ENCODE data around the gene EDC4. TPM values are rescaled to one million over a fixed set of nuclear protein-coding genes. Genes with fewer than 3 reads are reported as not detected.

The EDC4 gene
- total RNA-seq, 1 donor from 2014 or later, result 64.8 TPM

DNA sequence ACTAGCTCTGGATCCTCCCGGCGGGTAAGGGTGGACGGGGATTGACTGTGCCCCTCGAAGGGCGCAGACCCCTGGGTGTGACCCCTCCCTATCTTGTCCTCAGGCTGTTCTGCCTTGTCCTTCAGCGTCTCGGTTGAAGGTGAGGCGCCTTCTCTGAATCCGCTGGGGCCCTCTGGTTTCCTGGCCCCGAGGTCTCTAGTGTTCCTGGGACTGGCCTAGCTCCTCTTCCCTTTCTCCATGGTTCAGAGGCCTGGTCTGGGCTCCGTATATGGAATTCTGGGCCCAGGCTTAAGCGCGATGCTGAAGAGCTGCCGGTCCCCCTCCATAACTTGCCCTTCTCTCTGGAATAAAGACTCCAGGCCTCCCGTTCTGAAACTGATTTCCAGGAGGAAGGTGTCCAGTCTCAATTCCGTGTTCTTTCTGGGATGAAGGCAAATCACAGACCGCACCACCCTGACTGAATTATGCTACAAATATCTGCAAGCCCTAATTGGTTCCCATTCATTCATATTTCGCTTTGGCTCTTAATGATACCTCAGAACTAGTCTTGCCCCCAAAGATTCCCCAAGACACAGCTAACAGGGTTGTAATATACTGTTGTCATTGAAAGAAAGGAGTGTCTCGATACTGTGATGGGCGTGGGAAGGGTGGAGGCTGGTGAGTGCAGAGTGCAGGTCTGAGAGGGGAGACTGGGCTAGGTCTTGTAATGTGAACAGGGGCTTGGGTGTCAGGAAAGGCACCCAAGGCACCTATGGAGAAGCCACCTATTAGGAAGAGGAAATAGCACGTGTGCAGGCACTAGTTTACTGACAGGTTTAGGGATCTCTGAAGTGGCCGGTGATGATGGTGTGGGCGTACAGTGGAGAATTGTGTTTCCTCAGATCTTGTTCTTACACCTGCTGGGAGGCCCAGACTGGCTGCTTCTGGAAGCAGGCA is 851 bp downstream of the EDC4 start:
- peak overlapping the region; percentile 73 for H2AFZ ChIP-seq (ENCODE audit: low read depth, low read length)
- Mint-ChIP-seq H3K4me3 (ENCODE audit: unreplicated experiment) (peak overlapping the region; percentile 97), H3K27me3 (ENCODE audit: low read depth, unreplicated experiment) (no peaks in the 10 kb centered on the region), H3K9me3 (ENCODE audit: unreplicated experiment) (no peaks in the 10 kb centered on the region), H3K27ac (ENCODE audit: unreplicated experiment) (peak overlapping the region; percentile 55), H3K36me3 (ENCODE audit: low read depth, unreplicated experiment) (peaks cover 14% of the 10 kb centered on the region), H3K4me1 (ENCODE audit: low read depth, unreplicated experiment) (peaks cover 16% of the 10 kb centered on the region)
- no peak for DNase-seq (ENCODE audit: low read depth)
- H3K27me3 ChIP-seq (ENCODE audit: insufficient read depth, low read length), result no peaks in the 10 kb centered on the region
- H3K4me3 ChIP-seq (ENCODE audit: insufficient read depth, low read depth, low read length), result peak overlapping the region; percentile 78
- no peak for TF ChIP-seq CTCF (IDR thresholded peaks at IDR 0.05; ENCODE audit: insufficient read depth, low read depth, low read length)
- no peak for TF ChIP-seq EZH2 (IDR thresholded peaks at IDR 0.05; ENCODE audit: insufficient read depth, low read length)
- H3K36me3 ChIP-seq (ENCODE audit: insufficient read depth, low read length), result peaks cover 34% of the 10 kb centered on the region
- FAIRE-seq, result no peak
- peaks cover 51% of the 10 kb centered on the region for H3K79me2 ChIP-seq (ENCODE audit: insufficient read depth, low read length)
- H3K9ac ChIP-seq (ENCODE audit: low read length), result peak overlapping the region; percentile 97
- H4K20me1 ChIP-seq (ENCODE audit: insufficient read depth, low read length), result peaks cover 73% of the 10 kb centered on the region
- peak overlapping the region; percentile 97 for H3K4me2 ChIP-seq (ENCODE audit: low read length)
- peaks cover 13% of the 10 kb centered on the region for H3K4me1 ChIP-seq (ENCODE audit: insufficient read depth, low read length)
- H3K27ac ChIP-seq (ENCODE audit: low read depth, low read length), result peak overlapping the region; percentile 68
- no peaks in the 10 kb centered on the region for H3K9me3 ChIP-seq (ENCODE audit: insufficient read depth, low read depth, low read length)

GRCh38 chr16:67874372-67874771 is 1.5 kb downstream of the EDC4 start:
- Histone ChIP-seq H2AFZ (ENCODE audit: low read depth, low read length) (no peak overlapping the region), H3K9ac (ENCODE audit: low read length) (peak overlapping the region; percentile 97), H3K27ac (ENCODE audit: low read depth, low read length) (no peak overlapping the region), H3K79me2 (ENCODE audit: insufficient read depth, low read length) (peaks cover 51% of the 10 kb centered on the region), H4K20me1 (ENCODE audit: insufficient read depth, low read length) (peaks cover 68% of the 10 kb centered on the region), H3K4me3 (ENCODE audit: insufficient read depth, low read depth, low read length) (peak overlapping the region; percentile 78), H3K27me3 (ENCODE audit: insufficient read depth, low read length) (no peaks in the 10 kb centered on the region), H3K4me2 (ENCODE audit: low read length) (peak overlapping the region; percentile 97), H3K9me3 (ENCODE audit: insufficient read depth, low read depth, low read length) (no peaks in the 10 kb centered on the region), H3K4me1 (ENCODE audit: insufficient read depth, low read length) (peaks cover 13% of the 10 kb centered on the region), H3K36me3 (ENCODE audit: insufficient read depth, low read length) (peaks cover 37% of the 10 kb centered on the region)
- Mint-ChIP-seq H3K27ac (ENCODE audit: unreplicated experiment) (peak overlapping the region; percentile 55), H3K36me3 (ENCODE audit: low read depth, unreplicated experiment) (peaks cover 16% of the 10 kb centered on the region), H3K4me1 (ENCODE audit: low read depth, unreplicated experiment) (peaks cover 16% of the 10 kb centered on the region), H3K27me3 (ENCODE audit: low read depth, unreplicated experiment) (no peaks in the 10 kb centered on the region), H3K9me3 (ENCODE audit: unreplicated experiment) (no peaks in the 10 kb centered on the region), H3K4me3 (ENCODE audit: unreplicated experiment) (peak overlapping the region; percentile 97)
- no peak for FAIRE-seq
- DNase-seq (ENCODE audit: low read depth), result no peak
- TF ChIP-seq CTCF (IDR thresholded peaks at IDR 0.05; ENCODE audit: insufficient read depth, low read depth, low read length), result no peak
- no peak for TF ChIP-seq EZH2 (IDR thresholded peaks at IDR 0.05; ENCODE audit: insufficient read depth, low read length)

- Mint-ChIP-seq H3K9me3 (ENCODE audit: unreplicated experiment) (no peaks in the 10 kb centered on the region), H3K4me3 (ENCODE audit: unreplicated experiment) (no peak overlapping the region), H3K27ac (ENCODE audit: unreplicated experiment) (no peak overlapping the region), H3K27me3 (ENCODE audit: low read depth, unreplicated experiment) (no peaks in the 10 kb centered on the region), H3K4me1 (ENCODE audit: low read depth, unreplicated experiment) (peaks cover 16% of the 10 kb centered on the region), H3K36me3 (ENCODE audit: low read depth, unreplicated experiment) (peaks cover 20% of the 10 kb centered on the region)
- Histone ChIP-seq H3K4me3 (ENCODE audit: insufficient read depth, low read depth, low read length) (no peak overlapping the region), H2AFZ (ENCODE audit: low read depth, low read length) (no peak overlapping the region), H3K9ac (ENCODE audit: low read length) (no peak overlapping the region), H4K20me1 (ENCODE audit: insufficient read depth, low read length) (peaks cover 72% of the 10 kb centered on the region), H3K27ac (ENCODE audit: low read depth, low read length) (no peak overlapping the region), H3K9me3 (ENCODE audit: insufficient read depth, low read depth, low read length) (no peaks in the 10 kb centered on the region), H3K36me3 (ENCODE audit: insufficient read depth, low read length) (peaks cover 34% of the 10 kb centered on the region), H3K79me2 (ENCODE audit: insufficient read depth, low read length) (peaks cover 51% of the 10 kb centered on the region), H3K27me3 (ENCODE audit: insufficient read depth, low read length) (no peaks in the 10 kb centered on the region), H3K4me1 (ENCODE audit: insufficient read depth, low read length) (peaks cover 13% of the 10 kb centered on the region), H3K4me2 (ENCODE audit: low read length) (no peak overlapping the region)
- DNase-seq (ENCODE audit: low read depth) (no peak), FAIRE-seq (no peak)
- no peak for TF ChIP-seq EZH2 (IDR thresholded peaks at IDR 0.05; ENCODE audit: insufficient read depth, low read length)
- TF ChIP-seq CTCF (IDR thresholded peaks at IDR 0.05; ENCODE audit: insufficient read depth, low read depth, low read length), result no peak
These were observed 4.2 kb downstream of the EDC4 start for GRCh38 chr16:67877064-67877463.
